OCI-LY1 (cell line): ENCODE results near the gene PDZRN4.

Experiments used
- EZH2 ChIP-seq: fragments of 200-600 bp; sonication (generic), shearing (Covaris generic); IDR thresholded peaks from 2 replicates; pipeline ENCODE4 v1.8.0; 2017; ENCODE audit warnings: borderline replicate concordance, mixed run types, mild to moderate bottlenecking, antibody characterized with exemption, low read length, moderate library complexity, mixed read lengths
- TF ChIP-seq, protein P1 (sequence below): fragments of 200-600 bp; sonication (generic), shearing (Covaris generic); IDR thresholded peaks from 2 replicates; pipeline ENCODE4 v1.5.1; 2017; ENCODE audit warnings: mild to moderate bottlenecking, antibody characterized with exemption, low read length, moderate library complexity, mixed read lengths

DNA sequence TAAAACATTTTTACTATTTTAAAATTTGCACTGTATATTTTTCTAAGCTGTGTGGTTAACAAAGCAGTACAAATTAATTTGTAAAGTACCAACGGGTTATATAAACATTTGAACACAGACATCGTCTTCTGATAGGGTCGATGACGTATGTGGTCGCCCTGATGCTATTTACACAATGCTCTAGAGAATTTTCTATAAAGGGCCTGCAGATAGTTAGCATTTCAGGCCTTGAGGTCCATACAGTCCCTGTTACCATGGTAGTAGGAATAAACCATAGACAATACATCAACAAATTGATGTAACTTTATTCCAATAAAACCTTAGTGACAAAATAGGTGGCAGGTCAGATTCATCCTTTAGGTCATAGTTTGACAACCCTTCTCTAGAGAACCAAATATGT, 25.7 kb upstream of the PDZRN4 start:
- TF ChIP-seq, protein P1, sequence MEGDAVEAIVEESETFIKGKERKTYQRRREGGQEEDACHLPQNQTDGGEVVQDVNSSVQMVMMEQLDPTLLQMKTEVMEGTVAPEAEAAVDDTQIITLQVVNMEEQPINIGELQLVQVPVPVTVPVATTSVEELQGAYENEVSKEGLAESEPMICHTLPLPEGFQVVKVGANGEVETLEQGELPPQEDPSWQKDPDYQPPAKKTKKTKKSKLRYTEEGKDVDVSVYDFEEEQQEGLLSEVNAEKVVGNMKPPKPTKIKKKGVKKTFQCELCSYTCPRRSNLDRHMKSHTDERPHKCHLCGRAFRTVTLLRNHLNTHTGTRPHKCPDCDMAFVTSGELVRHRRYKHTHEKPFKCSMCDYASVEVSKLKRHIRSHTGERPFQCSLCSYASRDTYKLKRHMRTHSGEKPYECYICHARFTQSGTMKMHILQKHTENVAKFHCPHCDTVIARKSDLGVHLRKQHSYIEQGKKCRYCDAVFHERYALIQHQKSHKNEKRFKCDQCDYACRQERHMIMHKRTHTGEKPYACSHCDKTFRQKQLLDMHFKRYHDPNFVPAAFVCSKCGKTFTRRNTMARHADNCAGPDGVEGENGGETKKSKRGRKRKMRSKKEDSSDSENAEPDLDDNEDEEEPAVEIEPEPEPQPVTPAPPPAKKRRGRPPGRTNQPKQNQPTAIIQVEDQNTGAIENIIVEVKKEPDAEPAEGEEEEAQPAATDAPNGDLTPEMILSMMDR: no peak
- TF ChIP-seq EZH2: no peak
